Measurements from ENCODE around the gene WWC1.
A peak's percentile ranks its signal among the peaks of the same experiment; 100 is the strongest.
"Not testable (repeated sequence)": the region's sequence is repeated elsewhere in the genome, so short reads cannot be mapped to it uniquely, and the experiment has no call there.

WWC1 gene

GRCh38 chr5:168334280-168334679, 42.8 kb downstream of the WWC1 start:
- no peaks in the 10 kb centered on the region for H3K9me3 Mint-ChIP-seq
- peaks cover 5% of the 10 kb centered on the region for H3K27me3 Mint-ChIP-seq (ENCODE audit: low read depth)
- peaks cover 13% of the 10 kb centered on the region for H3K4me1 Mint-ChIP-seq
- H3K4me3 Mint-ChIP-seq, result no peak overlapping the region
- TF ChIP-seq CTCF (IDR thresholded peaks at IDR 0.05; ENCODE audit: unreplicated experiment in 3 of 3), result no peak
- no peaks in the 10 kb centered on the region for H3K36me3 Mint-ChIP-seq (ENCODE audit: low read depth)
- peak overlapping the region; percentile 71 to 86 (median 77) for H3K27ac Mint-ChIP-seq

GRCh38 chr5:168334695-168335094, 43.2 kb downstream of the WWC1 start:
- Mint-ChIP-seq H3K27ac (peak overlapping the region; percentile 71 to 86 (median 77)), H3K9me3 (no peaks in the 10 kb centered on the region), H3K27me3 (ENCODE audit: low read depth) (peaks cover 5% of the 10 kb centered on the region), H3K4me3 (no peak overlapping the region), H3K36me3 (ENCODE audit: low read depth) (no peaks in the 10 kb centered on the region), H3K4me1 (peaks cover 9% of the 10 kb centered on the region)
- TF ChIP-seq CTCF (IDR thresholded peaks at IDR 0.05; ENCODE audit: unreplicated experiment in 3 of 3), result no peak

GRCh38 chr5:168337361-168337760, 45.9 kb downstream of the WWC1 start:
- H3K27me3 Mint-ChIP-seq (ENCODE audit: low read depth), result no peaks in the 10 kb centered on the region
- no peaks in the 10 kb centered on the region for H3K9me3 Mint-ChIP-seq
- no peak overlapping the region for H3K4me3 Mint-ChIP-seq
- no peak overlapping the region for H3K27ac Mint-ChIP-seq
- no peak for TF ChIP-seq CTCF (IDR thresholded peaks at IDR 0.05; ENCODE audit: unreplicated experiment in 3 of 3)
- no peaks in the 10 kb centered on the region for H3K36me3 Mint-ChIP-seq (ENCODE audit: low read depth)
- H3K4me1 Mint-ChIP-seq, result peaks cover 8% of the 10 kb centered on the region

- no peaks in the 10 kb centered on the region for H3K27me3 Mint-ChIP-seq (ENCODE audit: low read depth)
- no peaks in the 10 kb centered on the region for H3K9me3 Mint-ChIP-seq
- H3K36me3 Mint-ChIP-seq (ENCODE audit: low read depth), result no peaks in the 10 kb centered on the region
- H3K27ac Mint-ChIP-seq, result peak overlapping the region in 1 of 3 experiments; percentile 43
- no peak for TF ChIP-seq CTCF (IDR thresholded peaks at IDR 0.05; ENCODE audit: unreplicated experiment in 3 of 3)
- H3K4me1 Mint-ChIP-seq, result peaks cover 5% of the 10 kb centered on the region
- H3K4me3 Mint-ChIP-seq, result no peak overlapping the region
Observed at GRCh38 chr5:168339109-168339771, 47.8 kb downstream of the WWC1 start.

GRCh38 chr5:168339772-168340140, 48.3 kb downstream of the WWC1 start:
- not testable (repeated sequence) for H3K27me3 Mint-ChIP-seq (ENCODE audit: low read depth); H3K4me1 Mint-ChIP-seq; H3K27ac Mint-ChIP-seq; H3K36me3 Mint-ChIP-seq (ENCODE audit: low read depth); H3K4me3 Mint-ChIP-seq; H3K9me3 Mint-ChIP-seq

- Mint-ChIP-seq H3K27ac (no peak overlapping the region), H3K4me1 (no peaks in the 10 kb centered on the region), H3K27me3 (ENCODE audit: low read depth) (no peaks in the 10 kb centered on the region), H3K9me3 (no peaks in the 10 kb centered on the region), H3K36me3 (ENCODE audit: low read depth) (no peaks in the 10 kb centered on the region), H3K4me3 (no peak overlapping the region)
- TF ChIP-seq CTCF (IDR thresholded peaks at IDR 0.05; ENCODE audit: unreplicated experiment in 3 of 3), result no peak
Observed at GRCh38 chr5:168340487-168340886, 49.0 kb downstream of the WWC1 start.
